Activated CD4-positive, CD25-positive, alpha-beta regulatory T cell treated with anti-CD3 and anti-CD28 coated beads, Interleukin-2, amount 50 U/mL, for 16 hours (primary cell): ENCODE results near the gene P2RY2.

Experiments
- DNase-seq: peaks from one replicate; pipeline ENCODE4 v3.0.0-alpha.2; 2020; ENCODE audit warnings: low read depth, low spot score

P2RY2 gene

GRCh38 chr11:73218106-73218829 is at the start of gene P2RY2:
P2RY2 (plus strand) TSS chr11:73218281; CDS start chr11:73234160, 15,879 bp downstream.
- no peak for DNase-seq

GRCh38 chr11:73168925-73169579 is 49.0 kb upstream of the P2RY2 start:
- DNase-seq, result no peak

GRCh38 chr11:73170140-73170539 is 47.9 kb upstream of the P2RY2 start:
- no peak for DNase-seq

GRCh38 chr11:73171436-73172161 is 46.5 kb upstream of the P2RY2 start:
- DNase-seq, result no peak

GRCh38 chr11:73172992-73173656 is 45.0 kb upstream of the P2RY2 start:
- no peak for DNase-seq

GRCh38 chr11:73173755-73174494 is 44.2 kb upstream of the P2RY2 start:
- no peak for DNase-seq

GRCh38 chr11:73174495-73174791 is 43.6 kb upstream of the P2RY2 start:
- DNase-seq, result no peak

- no peak for DNase-seq
These were observed 42.4 kb upstream of the P2RY2 start for GRCh38 chr11:73175551-73176144.

- DNase-seq, result no peak
These were observed 41.8 kb upstream of the P2RY2 start for GRCh38 chr11:73176145-73176873.

- no peak for DNase-seq
These were observed 41.3 kb upstream of the P2RY2 start for GRCh38 chr11:73176874-73177155.

GRCh38 chr11:73177380-73177777 is 40.7 kb upstream of the P2RY2 start:
- DNase-seq, result no peak

GRCh38 chr11:73177778-73178539 is 40.1 kb upstream of the P2RY2 start:
- peak; percentile 59 for DNase-seq

GRCh38 chr11:73178681-73179080 is 39.4 kb upstream of the P2RY2 start:
- no peak for DNase-seq

GRCh38 chr11:73182824-73183321 is 35.2 kb upstream of the P2RY2 start:
- DNase-seq, result no peak

- DNase-seq, result peak; percentile 19
These were observed 33.0 kb upstream of the P2RY2 start for GRCh38 chr11:73184953-73185671.

GRCh38 chr11:73185680-73186293 is 32.3 kb upstream of the P2RY2 start:
- no peak for DNase-seq

GRCh38 chr11:73186294-73186850 is 31.7 kb upstream of the P2RY2 start:
- no peak for DNase-seq

GRCh38 chr11:73186886-73187285 is 31.2 kb upstream of the P2RY2 start:
- no peak for DNase-seq
